ENCODE measurements around the gene SMURF1. TPM values are rescaled to one million over a fixed set of nuclear protein-coding genes. Genes with fewer than 3 reads are reported as not detected.

The SMURF1 gene
- total RNA-seq, 4 donors from 2014 or later = 26.9 to 74.9 (median 30.2) TPM

DNA sequence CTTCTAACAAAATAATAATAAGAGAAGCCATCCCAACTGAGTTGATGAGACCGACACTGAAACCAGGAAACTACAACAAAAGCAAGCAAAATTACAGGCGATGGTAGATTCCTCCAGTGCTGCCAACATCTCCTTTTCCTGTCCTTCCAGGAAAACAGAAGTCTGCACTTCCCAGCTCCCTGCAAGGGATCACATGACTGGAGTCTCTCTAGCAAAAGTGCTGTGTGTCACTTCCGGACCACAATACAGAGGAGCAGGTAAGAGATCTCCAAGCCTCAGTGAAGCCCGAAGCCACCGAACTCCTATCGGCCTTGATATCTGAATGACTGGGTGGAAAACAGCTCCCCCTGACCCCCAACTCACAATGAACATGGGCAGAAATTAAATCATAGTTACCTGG lies 63.2 kb downstream of the SMURF1 start:
- Histone ChIP-seq H3K27ac (no peak overlapping the region), H3K36me3 (no peaks in the 10 kb centered on the region), H3K4me1 (peaks cover 16% of the 10 kb centered on the region), H3K4me3 (no peak overlapping the region), H3K9me3 (no peaks in the 10 kb centered on the region), H3K27me3 (no peaks in the 10 kb centered on the region)
- WGBS = 89% methylated on average over 6 of the region's 6 CpGs
- TF ChIP-seq EP300 (IDR thresholded peaks at IDR 0.05) = no peak
- TF ChIP-seq, protein P1, sequence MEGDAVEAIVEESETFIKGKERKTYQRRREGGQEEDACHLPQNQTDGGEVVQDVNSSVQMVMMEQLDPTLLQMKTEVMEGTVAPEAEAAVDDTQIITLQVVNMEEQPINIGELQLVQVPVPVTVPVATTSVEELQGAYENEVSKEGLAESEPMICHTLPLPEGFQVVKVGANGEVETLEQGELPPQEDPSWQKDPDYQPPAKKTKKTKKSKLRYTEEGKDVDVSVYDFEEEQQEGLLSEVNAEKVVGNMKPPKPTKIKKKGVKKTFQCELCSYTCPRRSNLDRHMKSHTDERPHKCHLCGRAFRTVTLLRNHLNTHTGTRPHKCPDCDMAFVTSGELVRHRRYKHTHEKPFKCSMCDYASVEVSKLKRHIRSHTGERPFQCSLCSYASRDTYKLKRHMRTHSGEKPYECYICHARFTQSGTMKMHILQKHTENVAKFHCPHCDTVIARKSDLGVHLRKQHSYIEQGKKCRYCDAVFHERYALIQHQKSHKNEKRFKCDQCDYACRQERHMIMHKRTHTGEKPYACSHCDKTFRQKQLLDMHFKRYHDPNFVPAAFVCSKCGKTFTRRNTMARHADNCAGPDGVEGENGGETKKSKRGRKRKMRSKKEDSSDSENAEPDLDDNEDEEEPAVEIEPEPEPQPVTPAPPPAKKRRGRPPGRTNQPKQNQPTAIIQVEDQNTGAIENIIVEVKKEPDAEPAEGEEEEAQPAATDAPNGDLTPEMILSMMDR (IDR thresholded peaks at IDR 0.05) = no peak
- no peak for TF ChIP-seq POLR2A (IDR thresholded peaks at IDR 0.05)
- no peak for TF ChIP-seq POLR2AphosphoS5 (IDR thresholded peaks at IDR 0.05)
- no peak for DNase-seq (ENCODE audit: low spot score in 2 of 2)

DNA sequence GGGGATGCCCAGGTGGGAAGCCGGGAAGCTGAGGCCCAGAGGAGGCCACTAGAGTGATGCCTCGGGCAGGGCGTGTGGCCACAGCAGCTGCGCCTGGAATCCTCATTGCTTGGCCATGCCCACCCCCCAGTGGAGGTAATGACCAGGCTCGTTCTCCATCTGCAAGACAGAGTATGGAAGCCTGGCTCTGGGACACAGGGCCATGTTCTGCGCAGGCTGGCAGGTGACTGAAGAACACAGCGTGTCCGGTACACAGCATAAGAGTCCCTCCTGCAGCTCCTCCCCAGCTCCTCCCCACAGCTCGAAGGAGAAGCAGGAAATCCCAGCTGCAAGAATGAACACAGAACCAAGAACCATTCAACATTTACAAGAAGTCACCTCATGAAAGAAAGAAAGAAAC lies 64.8 kb downstream of the SMURF1 start:
- H3K27ac ChIP-seq = no peak overlapping the region
- H3K27me3 ChIP-seq = no peaks in the 10 kb centered on the region
- H3K4me1 ChIP-seq = peaks cover 16% of the 10 kb centered on the region
- no peak overlapping the region for H3K4me3 ChIP-seq
- no peaks in the 10 kb centered on the region for H3K36me3 ChIP-seq
- 42% methylated on average over 9 of the region's 9 CpGs for WGBS
- TF ChIP-seq POLR2A (IDR thresholded peaks at IDR 0.05) (no peak), EP300 (IDR thresholded peaks at IDR 0.05) (no peak), POLR2AphosphoS5 (IDR thresholded peaks at IDR 0.05) (no peak)
- TF ChIP-seq, protein P1 (IDR thresholded peaks at IDR 0.05) = no peak
- no peaks in the 10 kb centered on the region for H3K9me3 ChIP-seq
- DNase-seq (ENCODE audit: low spot score in 2 of 2) = no peak

DNA sequence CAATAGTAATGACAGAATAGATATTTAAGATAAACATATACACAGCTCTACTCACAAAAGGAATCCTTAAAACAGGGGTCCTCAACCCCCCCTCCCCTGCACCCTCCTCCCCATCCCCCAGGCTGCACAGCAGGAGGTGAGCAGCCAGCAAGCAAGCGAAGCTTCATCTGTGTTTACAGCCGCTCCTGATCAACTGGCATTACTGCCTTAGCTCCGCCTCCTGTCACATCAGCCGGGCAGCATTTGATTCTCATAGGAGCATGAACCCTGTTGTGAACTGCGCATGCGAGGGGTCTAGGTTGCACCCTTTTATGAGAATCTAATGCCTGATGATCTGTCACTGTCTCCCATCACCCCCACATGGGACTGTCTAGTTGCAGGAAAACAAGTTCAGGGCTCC lies 65.5 kb downstream of the SMURF1 start:
- no peak overlapping the region for H3K27ac ChIP-seq

DNA sequence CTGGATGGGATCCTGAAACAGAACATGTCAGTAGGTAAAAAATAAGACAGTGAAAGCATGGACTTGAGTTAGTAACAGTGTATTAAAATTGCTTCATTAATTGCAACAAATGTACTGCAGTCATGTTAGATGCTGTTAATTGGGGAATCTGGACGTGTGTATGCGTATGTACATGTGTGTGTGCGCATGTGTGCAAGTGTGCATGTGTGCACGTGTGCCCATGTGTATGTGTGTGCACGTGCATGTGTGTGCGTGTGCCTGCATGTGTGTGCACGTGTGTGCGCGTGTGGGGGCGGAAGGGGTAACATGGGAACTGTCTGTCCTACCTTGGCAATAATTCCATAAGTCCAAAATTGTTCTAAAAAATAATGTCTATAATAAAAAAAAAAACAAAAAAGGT lies 67.3 kb downstream of the SMURF1 start:
- Histone ChIP-seq H3K36me3 (no peaks in the 10 kb centered on the region), H3K4me3 (no peak overlapping the region), H3K4me1 (peaks cover 16% of the 10 kb centered on the region), H3K9me3 (no peaks in the 10 kb centered on the region), H3K27me3 (no peaks in the 10 kb centered on the region), H3K27ac (no peak overlapping the region)
- 90% methylated on average over 10 of the region's 10 CpGs for WGBS
- TF ChIP-seq POLR2AphosphoS5 (IDR thresholded peaks at IDR 0.05) (no peak), POLR2A (IDR thresholded peaks at IDR 0.05) (no peak), EP300 (IDR thresholded peaks at IDR 0.05) (no peak)
- TF ChIP-seq, protein P1 (IDR thresholded peaks at IDR 0.05) = no peak
- DNase-seq (ENCODE audit: low spot score in 2 of 2) = no peak

More for the DNA sequence above, 65.5 kb downstream of the SMURF1 start:
- H3K27me3 ChIP-seq = no peaks in the 10 kb centered on the region
- no peaks in the 10 kb centered on the region for H3K9me3 ChIP-seq
- TF ChIP-seq POLR2AphosphoS5 (IDR thresholded peaks at IDR 0.05) (no peak), EP300 (IDR thresholded peaks at IDR 0.05) (no peak), POLR2A (IDR thresholded peaks at IDR 0.05) (no peak)
- TF ChIP-seq, protein P1 (IDR thresholded peaks at IDR 0.05) = no peak
- H3K4me1 ChIP-seq = peaks cover 16% of the 10 kb centered on the region
- no peaks in the 10 kb centered on the region for H3K36me3 ChIP-seq
- DNase-seq (ENCODE audit: low spot score in 2 of 2) = no peak
- WGBS = 81% methylated on average over 6 of the region's 6 CpGs
- H3K4me3 ChIP-seq = no peak overlapping the region

DNA sequence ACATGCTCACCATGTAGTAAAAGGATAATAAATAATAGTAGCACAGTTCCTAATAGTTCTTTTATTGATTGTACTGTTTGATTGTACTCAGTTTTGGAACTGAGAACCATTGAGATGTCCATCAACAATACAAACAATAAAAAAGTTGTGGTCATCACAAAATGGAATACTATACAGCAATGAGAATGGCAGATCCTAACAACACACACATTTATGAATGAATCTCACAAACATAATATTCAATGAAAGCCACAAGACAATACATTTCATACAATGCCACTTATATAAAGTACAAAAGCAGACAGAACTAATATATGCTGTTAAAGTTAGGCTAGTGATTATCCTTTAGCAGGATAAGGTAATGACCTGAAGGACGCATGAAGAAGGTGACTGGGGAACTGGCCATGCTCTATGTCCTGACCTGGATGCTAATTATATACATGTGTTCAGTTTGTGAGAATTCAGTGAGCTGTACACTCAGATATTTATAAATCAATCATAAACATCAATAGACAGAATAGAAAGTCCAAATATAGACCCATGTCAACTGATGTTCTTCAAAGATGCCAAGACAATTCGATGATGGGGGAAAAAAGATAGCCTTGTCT lies 70.0 kb downstream of the SMURF1 start:
- no peak overlapping the region for H3K27ac ChIP-seq
- H3K4me3 ChIP-seq = no peak overlapping the region
- 91% methylated on average over 2 of the region's 2 CpGs for WGBS
- TF ChIP-seq POLR2A (IDR thresholded peaks at IDR 0.05) = no peak
- TF ChIP-seq, protein P1 (IDR thresholded peaks at IDR 0.05) = no peak
- TF ChIP-seq EP300 (IDR thresholded peaks at IDR 0.05) = no peak
- H3K36me3 ChIP-seq = no peaks in the 10 kb centered on the region
- no peak for DNase-seq (ENCODE audit: low spot score in 2 of 2)
- H3K9me3 ChIP-seq = no peaks in the 10 kb centered on the region
- H3K27me3 ChIP-seq = no peaks in the 10 kb centered on the region
- peaks cover 10% of the 10 kb centered on the region for H3K4me1 ChIP-seq

Measured in suprapubic skin (tissue), 4 donors.